ENCODE measurements around the gene DCP1B.

DCP1B gene

GRCh38 chr12:1933342-1934051 is 70.8 kb downstream of the DCP1B start:
- DNase-seq = no peak

- no peak for DNase-seq
Measured at GRCh38 chr12:1932264-1932777, 71.9 kb downstream of the DCP1B start.

DNA sequence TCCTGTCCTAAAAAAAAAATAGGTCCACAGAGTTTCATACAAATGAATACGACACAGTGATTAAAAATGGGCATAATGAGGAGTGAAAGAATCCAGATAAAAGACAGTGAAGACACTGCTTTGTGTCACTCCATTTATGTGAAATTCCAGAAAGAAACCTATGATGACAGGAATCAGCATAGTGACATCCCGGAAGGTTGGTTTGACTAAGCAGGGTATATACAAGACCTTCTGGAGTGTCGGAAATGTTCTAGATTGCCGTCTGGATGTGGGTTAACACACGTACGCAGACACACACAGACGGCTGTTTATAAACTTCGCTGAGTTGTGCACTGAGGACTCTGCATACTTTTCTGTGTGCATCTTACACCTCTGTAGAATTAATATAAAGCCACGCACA is 72.6 kb downstream of the DCP1B start:
- no peak for DNase-seq

- no peak for DNase-seq
Measured at GRCh38 chr12:1930803-1931597, 73.3 kb downstream of the DCP1B start.

DNA sequence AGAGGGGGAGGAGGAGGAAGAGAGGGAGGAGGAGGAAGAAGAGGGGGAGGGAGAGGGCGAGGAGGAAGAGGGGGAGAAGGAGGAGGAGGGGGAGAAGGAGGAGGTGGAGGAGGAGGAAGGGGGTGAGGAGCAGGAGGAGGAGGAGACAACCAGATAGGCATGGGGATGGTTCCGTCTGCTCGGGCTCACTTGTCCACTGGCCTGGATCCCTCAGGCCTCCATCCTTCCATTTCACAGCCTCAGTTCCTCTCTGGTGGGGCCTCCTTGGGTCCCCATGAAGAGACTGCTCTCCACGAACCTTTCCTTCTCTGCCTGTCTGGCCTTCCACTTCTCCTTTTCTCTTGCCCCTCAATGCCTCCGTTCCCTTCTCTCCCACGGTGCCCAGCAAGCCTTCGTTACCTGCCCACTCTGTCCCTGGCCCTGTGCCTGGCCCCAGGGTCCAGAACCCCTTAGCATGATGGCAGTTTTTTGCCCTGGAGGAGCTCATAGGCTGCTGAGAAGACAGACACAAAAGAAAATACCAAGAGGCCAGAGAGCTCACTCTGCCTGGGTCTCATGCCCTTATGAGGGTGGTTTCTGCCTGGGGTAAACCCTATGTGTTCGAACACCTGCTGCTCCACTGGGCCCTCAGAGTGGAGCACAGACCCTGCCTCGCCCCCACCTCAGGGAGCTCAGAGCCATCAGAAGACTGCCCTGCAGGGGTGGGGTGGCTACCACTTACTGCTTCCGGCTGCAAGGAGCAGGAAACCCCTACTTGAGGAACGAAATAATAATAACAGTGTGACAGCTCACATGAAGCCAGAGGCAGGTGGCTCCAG is 74.1 kb downstream of the DCP1B start:
- DNase-seq = no peak

DNA sequence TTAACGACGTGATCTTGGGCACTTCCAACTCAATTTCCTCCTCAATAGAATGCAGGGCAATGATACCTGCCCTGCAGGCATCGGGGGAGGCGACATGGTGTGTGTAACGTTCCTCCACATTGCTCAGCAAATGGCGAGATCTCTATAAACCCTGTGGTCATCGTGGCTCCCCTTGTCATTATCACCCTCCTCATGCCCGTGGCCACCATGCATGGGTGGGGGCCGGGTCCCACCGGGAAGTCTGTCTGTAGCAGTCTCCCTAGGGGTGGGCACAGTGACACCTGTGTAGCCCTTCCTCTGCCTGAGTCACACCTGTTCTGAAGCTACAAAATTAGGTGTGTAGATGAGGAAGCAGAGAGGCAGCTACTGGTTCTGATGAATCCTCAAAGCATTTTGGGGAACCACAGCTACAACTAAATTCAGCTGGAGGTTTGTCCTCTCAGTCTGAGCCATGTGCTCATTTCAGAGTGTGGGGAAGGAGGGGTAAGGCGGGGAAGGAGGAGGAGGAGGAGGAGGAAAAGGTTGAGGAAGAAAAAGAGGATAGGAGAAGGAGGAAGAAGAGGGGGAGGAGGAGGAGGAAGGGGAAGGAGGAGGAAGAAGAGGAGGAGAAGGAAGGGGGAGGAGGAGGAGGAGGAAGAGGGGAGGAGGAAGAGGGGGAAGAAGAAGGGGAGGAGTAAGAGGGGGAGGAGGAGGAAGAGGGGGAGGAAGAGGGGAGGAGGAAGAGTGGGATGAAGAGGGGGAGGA is 74.8 kb downstream of the DCP1B start:
- DNase-seq = no peak

- DNase-seq = no peak
Measured at GRCh38 chr12:1928439-1929121, 75.7 kb downstream of the DCP1B start.

DNA sequence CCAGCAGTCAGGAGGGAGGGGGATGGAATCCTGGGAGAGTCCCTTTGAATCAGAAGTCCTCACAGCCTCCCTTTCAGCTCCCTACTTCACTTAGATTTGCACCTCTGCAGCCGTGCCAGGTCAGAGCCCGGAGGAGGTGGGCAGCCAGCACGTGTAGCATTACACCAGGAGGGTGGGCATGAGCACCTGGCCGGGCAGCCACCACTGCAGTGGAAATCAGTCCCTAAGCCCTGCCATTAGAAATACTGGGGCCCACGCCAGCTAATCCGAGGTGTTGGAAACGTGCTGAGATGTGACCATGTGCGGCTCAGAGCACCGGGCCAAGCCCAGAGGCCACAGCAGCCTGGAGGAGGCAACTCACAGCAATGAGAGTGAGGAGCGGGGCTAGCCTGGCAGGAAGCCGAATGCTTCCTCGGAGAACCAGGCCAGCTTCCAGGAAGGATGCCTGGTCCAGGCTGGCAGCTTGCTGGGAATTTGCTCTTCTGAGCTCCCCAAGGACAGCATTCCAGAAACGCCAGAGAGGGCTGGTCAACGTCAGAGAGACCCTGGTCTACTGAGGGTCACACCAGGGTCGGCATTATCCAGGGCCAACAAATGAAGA is 76.4 kb downstream of the DCP1B start:
- no peak for DNase-seq

- no peak for DNase-seq
Measured at GRCh38 chr12:1927051-1927680, 77.1 kb downstream of the DCP1B start.

DNA sequence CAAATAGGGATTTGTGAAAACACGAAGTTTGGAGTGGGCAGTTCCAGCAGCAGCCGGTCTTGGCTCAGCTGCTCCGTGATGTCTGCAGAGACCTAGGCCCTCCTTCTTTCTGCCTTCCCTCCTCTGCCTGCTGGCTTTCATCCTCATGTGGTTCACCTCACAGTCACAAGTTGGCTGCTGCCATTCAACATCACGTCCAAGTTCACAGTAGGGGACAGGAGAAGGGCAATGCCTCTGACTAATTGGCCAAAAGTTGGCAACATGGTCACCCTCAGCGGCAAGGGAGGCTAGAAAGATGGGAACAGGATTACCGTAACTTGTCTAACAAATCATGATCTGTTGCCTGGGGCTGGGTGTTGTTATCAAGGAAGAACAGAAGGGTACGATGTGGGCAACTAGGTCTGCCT is 78.0 kb downstream of the DCP1B start:
- no peak for DNase-seq

- no peak for DNase-seq
Measured at GRCh38 chr12:1925684-1926006, 78.6 kb downstream of the DCP1B start.

DNA sequence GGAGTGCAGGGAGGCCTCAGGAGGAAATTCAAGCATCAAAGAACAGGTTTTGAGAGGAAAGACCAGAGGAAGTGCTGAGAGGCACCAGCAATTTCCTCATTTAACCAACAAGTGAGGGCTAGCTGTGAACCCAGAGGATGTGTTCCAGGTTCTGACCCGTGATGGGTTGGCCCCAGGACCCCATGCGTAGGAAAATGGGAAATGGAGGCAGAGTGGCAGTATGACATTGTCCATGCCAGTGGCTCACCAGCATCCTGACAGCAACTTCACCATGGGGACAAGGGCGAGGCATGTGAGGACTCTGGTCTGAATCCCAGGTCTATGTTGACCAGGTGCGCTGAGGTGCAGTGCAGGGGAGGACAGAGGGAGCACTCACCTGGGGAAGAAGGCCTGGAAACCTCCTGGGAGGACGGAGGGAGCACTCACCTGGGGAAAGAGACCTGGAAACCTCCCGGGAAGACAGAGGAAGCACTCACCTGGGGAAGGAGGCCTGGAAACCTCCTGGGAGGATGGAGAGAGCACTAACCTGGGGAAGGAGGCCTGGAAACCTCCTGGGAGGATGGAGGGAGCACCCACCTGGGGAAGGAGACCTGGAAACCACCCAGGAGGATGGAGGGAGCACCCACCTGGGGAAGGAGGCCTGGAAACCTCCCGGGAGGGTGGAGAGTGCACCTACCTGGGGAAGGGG is 79.1 kb downstream of the DCP1B start:
- no peak for DNase-seq

GRCh38 chr12:1922985-1923384 is 81.3 kb downstream of the DCP1B start:
- no peak for DNase-seq

DNA sequence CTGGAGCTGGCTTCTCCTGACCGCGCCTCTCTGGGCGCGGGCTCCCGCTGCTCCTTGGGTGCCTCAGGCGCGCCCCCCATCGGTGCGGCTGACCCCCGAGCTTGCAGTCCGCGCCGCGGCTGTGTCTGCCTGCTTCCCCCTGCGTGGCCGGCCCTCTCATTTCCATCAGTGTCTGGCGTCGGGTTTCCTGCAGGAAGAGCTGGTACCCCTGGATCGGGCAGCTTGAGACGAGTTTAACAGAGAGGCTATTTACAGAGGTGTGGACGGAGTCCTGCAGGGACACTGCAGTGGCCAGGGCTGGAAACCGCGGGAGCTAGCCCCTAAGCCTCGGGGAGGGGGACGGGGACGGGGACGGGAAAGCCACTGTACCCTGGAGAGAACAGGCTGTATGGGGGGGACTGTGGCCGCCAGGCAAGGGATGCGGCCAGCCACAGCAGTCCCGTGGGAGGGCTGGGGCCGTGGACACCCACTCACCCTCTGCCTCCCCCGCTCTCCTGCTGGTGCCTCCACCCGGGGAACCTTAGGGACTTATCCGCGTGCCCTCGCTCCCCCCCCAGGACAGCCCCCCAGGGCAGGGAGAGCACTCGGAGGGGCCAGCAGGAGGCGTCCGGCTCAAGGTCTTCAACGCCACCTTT is 82.1 kb downstream of the DCP1B start:
- no peak for DNase-seq

GRCh38 chr12:1920971-1921370 is 83.3 kb downstream of the DCP1B start:
- DNase-seq = no peak

DNA sequence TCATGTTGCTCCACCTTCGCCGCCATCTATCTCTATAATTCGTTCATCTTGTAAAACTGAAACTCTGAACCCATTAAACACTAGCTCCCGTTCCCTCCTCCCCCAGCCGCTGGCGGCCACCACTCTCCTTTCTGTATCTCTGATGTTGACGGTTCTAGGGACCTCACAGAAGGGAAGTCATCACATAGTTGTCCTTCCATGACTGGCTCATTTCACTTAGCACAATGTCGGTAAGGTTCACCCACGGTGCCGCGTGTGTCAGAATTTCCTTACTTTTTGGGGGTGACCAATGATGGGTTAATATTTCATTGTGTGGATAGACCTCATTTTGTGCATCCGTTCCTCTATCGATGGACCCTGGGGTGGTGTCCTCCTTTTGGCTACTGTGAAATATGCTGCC is 83.8 kb downstream of the DCP1B start:
- no peak for DNase-seq

DNA sequence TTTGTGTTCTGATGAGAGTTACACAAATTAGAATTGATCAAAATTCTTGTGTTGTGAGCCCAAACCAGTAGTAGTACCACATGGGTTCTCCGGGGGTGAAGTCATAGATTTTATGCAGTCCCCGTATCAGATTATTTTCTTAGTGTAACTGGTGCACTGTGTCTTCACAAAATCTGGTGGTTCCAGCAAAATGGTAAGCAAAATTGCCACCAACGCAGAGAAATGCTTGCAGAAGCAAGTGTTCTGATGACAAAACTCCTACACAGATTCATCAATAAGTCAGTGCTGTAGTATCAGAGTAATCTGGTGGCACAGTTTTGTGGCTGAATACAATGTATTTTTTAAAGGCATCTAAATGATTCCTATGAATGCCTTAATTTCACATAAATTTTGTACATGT is 84.5 kb downstream of the DCP1B start:
- no peak for DNase-seq

DNA sequence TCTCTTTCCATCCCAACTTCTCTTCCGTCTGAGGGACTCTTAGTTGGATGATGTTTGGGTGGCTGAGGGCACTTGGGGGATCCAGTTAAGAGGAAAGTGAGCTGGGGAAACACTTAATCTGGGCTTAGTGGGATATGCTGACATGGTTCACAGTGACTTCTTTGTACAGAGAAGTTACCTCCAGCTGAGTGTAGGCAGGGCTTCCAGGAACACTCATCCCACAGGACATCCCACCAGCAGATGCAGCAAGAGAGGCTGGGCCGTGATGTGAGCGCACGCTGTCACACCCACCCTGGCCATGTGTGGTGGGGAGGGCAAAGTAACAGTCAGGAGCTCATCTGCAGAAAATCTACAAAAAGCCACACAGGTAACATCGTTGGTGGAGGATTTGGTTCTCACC is 85.0 kb downstream of the DCP1B start:
- no peak for DNase-seq

GRCh38 chr12:1918884-1919236 is 85.4 kb downstream of the DCP1B start:
- DNase-seq = no peak
